NOMO-1 treated with DMSO at 0.1 percent for 48 hours (cell line): ENCODE data around the gene DHX16.

Experiments used
- DNase-seq: peaks from one replicate; lab custom pipeline; 2025; ENCODE audit not compliant: unreplicated experiment; lab: John Stamatoyannopoulos, UW

The DHX16 gene

DNA sequence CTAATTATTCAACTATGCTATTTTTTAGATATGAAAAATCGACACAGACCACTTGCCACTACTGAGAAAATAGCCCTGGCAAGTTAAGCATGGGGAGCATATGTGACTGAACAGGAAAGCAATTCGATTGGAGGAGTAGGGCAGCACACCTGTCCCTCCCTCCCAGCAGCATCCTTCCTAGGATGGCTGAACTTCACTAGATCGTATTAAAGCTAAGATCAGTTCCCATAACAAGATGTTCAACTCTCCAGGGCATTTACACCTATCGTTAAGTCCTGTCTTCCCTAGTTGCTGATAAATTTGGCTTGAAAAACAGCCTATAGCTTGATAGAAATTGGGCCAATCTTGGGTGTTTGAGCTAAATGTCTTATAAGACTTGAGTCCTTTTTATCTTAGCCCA is 62.7 kb downstream of the DHX16 start:
- DNase-seq, result no peak

DNA sequence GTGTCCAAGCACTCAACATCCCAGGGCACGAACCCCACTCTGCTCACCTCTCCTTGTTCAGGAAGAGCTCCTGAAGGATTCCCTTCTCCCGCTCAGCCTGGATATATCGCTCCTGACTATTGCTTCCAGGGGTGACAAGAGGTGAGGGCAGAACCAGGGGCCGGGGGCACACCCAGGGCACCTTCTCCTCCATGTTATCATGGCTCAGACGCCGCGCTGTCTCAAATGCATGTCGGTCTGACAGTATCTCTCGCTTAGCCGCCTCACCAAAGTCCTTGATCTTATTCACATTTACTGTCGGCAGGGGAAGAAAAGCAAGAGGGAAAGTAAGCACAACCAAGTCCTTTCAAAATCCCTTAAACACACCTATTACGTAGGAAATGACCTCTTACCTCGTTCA is 68.8 kb downstream of the DHX16 start:
- no peak for DNase-seq
